Upper lobe of left lung (tissue), 6 donors: ENCODE data around the gene WDR49. TPM values are rescaled to one million over a fixed set of nuclear protein-coding genes. Genes with fewer than 3 reads are reported as not detected.

Experiments
- ATAC-seq, 2 donors: fragments of 200-7000 bp; cut with Tn5 transposase; one replicate each; pipeline ENCODE4 v1.9.1; 2022; ENCODE audit warnings: mild to moderate bottlenecking in 2 of 2, moderate library complexity in 2 of 2; ENCODE audit not compliant: low FRiP score in 2 of 2
- DNase-seq, 2 donors: peaks; one replicate each; pipeline ENCODE4 v3.0.0-alpha.2; 2019 to 2020
- H3K27ac ChIP-seq, 4 donors: fragments of 200-600 bp; sonication (generic); one replicate each; pipeline ENCODE4 v1.5.1; 2016 to 2019
- H3K27me3 ChIP-seq, 4 donors: fragments of 200-600 bp; sonication (generic); one replicate each; pipeline ENCODE4 v1.5.1; 2017 to 2019
- H3K36me3 ChIP-seq, 4 donors: fragments of 200-600 bp; sonication (generic); one replicate each; pipeline ENCODE4 v1.5.1; 2016 to 2019
- H3K4me1 ChIP-seq, 4 donors: fragments of 200-600 bp; sonication (generic); one replicate each; pipeline ENCODE4 v1.5.1; 2018 to 2019
- H3K4me3 ChIP-seq, 4 donors: fragments of 200-600 bp; sonication (generic); one replicate each; pipeline ENCODE4 v1.5.1; 2017 to 2019; ENCODE audit warnings: mild to moderate bottlenecking in 2 of 4, moderate library complexity in 1 of 4
- H3K9me3 ChIP-seq, 4 donors: fragments of 200-600 bp; sonication (generic); one replicate each; pipeline ENCODE4 v1.5.1; 2018 to 2019
- CTCF ChIP-seq, 6 experiments: fragments of 450-650 bp in 4 of 6; fragments of 200-600 bp in 2 of 6; sonication (generic) in 2 of 6; IDR thresholded peaks; one replicate each; pipeline ENCODE4 v1.5.1; 2016 to 2019; ENCODE audit warnings: antibody characterized with exemption in 6 of 6
- EP300 ChIP-seq, 4 donors: sonication (generic); formaldehyde crosslinking; IDR thresholded peaks; one replicate each; pipeline ENCODE4 v1.5.1; 2017; ENCODE audit warnings: antibody characterized with exemption in 4 of 4, control low read depth in 2 of 4
- POLR2A ChIP-seq, 4 donors: fragments of 450-650 bp; IDR thresholded peaks; one replicate each; pipeline ENCODE4 v1.5.1; 2016 to 2017; ENCODE audit warnings: antibody characterized with exemption in 4 of 4, mild to moderate bottlenecking in 2 of 4
- POLR2AphosphoS5 ChIP-seq, 2 donors: sonication (generic); formaldehyde crosslinking; IDR thresholded peaks; one replicate each; pipeline ENCODE4 v1.5.1; 2017; ENCODE audit warnings: antibody characterized with exemption in 2 of 2
- WGBS, 2 donors: methylation state at CpG; one replicate each; pipeline ENCODE4 v1.1.5; 2017 to 2018; 5-methylcytosine and 5-hydroxymethylcytosine counted together
- small RNA-seq, 4 donors: library from RNA; depleted of rRNA; stranded (forward); fragments of <200 nt; gene quantifications; one replicate each; pipeline ENCODE3, GENCODE V24; 2016
- total RNA-seq, 6 donors: library from RNA; depleted of rRNA in 4 of 6; stranded (reverse); fragments of >200 nt in 4 of 6; gene quantifications; one replicate each; pipeline versions ENCODE4 v1.1.0 to v1.2.1, GENCODE V29; 2016 to 2021
- donor health status: DM: no; HTN: no; CAD: no; lungs with moderate emphysema.
- donor health status: DM: no; HTN: yes; CAD: no; lungs with severe emphysema.

Gene WDR49
- total RNA-seq, 6 donors from 2014 or later: 2.6 to 37.3 (median 11.8) TPM

DNA sequence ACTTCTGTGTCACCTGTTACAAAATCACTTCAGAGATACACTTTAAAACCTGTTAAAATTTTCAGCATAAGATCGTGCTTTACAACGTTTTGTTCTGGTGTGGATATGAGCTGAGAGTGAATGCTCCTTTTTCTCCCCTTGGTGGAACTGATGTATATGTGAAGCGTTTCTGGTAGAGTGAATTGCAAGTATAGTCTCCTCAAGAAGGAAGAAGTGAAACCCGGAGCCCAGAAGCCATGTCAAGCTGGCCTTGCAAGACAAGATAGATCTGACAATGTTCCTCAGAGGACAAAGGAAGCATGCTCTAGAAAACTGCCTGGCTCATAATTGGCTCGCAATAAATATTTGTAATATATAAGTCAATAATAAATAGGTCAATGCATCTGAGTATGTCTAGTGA lies 203.5 kb downstream of the WDR49 start:
- DNase-seq (no peak), ATAC-seq (no peak)
- Histone ChIP-seq H3K4me3 (no peak overlapping the region), H3K27ac (no peak overlapping the region), H3K9me3 (no peaks in the 10 kb centered on the region), H3K36me3 (no peaks in the 10 kb centered on the region), H3K4me1 (no peaks in the 10 kb centered on the region), H3K27me3 (no peaks in the 10 kb centered on the region)
- WGBS, 2 donors: 71 to 82% methylated on average over 5 of the region's 5 CpGs
- TF ChIP-seq POLR2AphosphoS5 (IDR thresholded peaks at IDR 0.05): no peak
- TF ChIP-seq POLR2A (IDR thresholded peaks at IDR 0.05): no peak
- TF ChIP-seq CTCF (IDR thresholded peaks at IDR 0.05): no peak
- TF ChIP-seq EP300 (IDR thresholded peaks at IDR 0.05): no peak

- H3K9me3 ChIP-seq: no peaks in the 10 kb centered on the region
- H3K4me3 ChIP-seq: no peak overlapping the region
- ATAC-seq (no peak), DNase-seq (no peak)
- H3K36me3 ChIP-seq: no peaks in the 10 kb centered on the region
- H3K4me1 ChIP-seq: no peaks in the 10 kb centered on the region
- no peaks in the 10 kb centered on the region for H3K27me3 ChIP-seq
- no peak overlapping the region for H3K27ac ChIP-seq
- TF ChIP-seq CTCF (IDR thresholded peaks at IDR 0.05) (no peak), POLR2A (IDR thresholded peaks at IDR 0.05) (no peak), EP300 (IDR thresholded peaks at IDR 0.05) (no peak), POLR2AphosphoS5 (IDR thresholded peaks at IDR 0.05) (no peak)
Measured at GRCh38 chr3:167445491-167445890, 208.3 kb downstream of the WDR49 start.

GRCh38 chr3:167441256-167441655 lies 212.5 kb downstream of the WDR49 start:
- TF ChIP-seq CTCF (IDR thresholded peaks at IDR 0.05): no peak
- no peak for TF ChIP-seq POLR2AphosphoS5 (IDR thresholded peaks at IDR 0.05)
- no peak for TF ChIP-seq POLR2A (IDR thresholded peaks at IDR 0.05)
- TF ChIP-seq EP300 (IDR thresholded peaks at IDR 0.05): no peak
- H3K4me3 ChIP-seq: no peak overlapping the region
- 56 to 57% methylated on average over 2 of the region's 2 CpGs for WGBS, 2 donors
- H3K27ac ChIP-seq: no peak overlapping the region
- DNase-seq: no peak
- H3K9me3 ChIP-seq: no peaks in the 10 kb centered on the region
- no peaks in the 10 kb centered on the region for H3K4me1 ChIP-seq
- no peaks in the 10 kb centered on the region for H3K27me3 ChIP-seq
- H3K36me3 ChIP-seq: no peaks in the 10 kb centered on the region
- no peak for ATAC-seq

DNA sequence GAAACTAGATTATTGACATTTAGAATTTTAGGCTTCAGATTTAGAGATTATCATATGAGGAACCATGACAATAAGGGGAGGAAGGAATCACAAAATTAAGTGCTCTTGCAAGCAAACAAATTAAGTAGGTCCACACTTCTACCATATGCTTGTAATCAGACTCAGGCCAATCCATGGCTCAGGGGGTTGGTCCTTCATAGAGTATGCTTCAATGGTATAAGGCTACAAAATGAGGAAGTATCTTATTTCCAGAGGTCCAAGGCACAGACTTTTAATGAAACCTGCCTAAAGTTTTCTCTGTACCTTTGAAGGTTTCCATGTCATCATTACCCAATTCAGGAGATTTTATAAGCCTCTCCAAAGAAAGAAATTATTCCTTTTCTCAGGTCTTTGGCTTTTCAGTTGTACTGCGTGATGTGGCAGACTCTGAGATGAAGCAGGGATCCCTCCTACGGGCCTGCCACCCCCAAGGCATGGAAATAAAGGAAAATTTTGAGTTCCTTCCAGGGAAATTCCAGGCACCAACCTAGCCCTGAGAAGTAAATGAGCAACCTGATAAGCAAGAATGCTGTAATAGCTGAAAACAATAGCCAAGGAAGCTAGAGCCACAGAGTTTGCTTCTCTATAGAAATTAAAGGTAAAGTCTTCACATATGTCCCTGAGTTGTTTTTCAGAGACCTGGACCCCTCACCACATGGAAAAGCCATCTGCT lies 216.2 kb downstream of the WDR49 start:
- Histone ChIP-seq H3K27ac (no peak overlapping the region), H3K27me3 (no peaks in the 10 kb centered on the region), H3K4me3 (no peak overlapping the region), H3K36me3 (no peaks in the 10 kb centered on the region), H3K9me3 (no peaks in the 10 kb centered on the region), H3K4me1 (no peaks in the 10 kb centered on the region)
- ATAC-seq (no peak), DNase-seq (no peak)
- no peak for TF ChIP-seq POLR2AphosphoS5 (IDR thresholded peaks at IDR 0.05)
- TF ChIP-seq POLR2A (IDR thresholded peaks at IDR 0.05): no peak
- TF ChIP-seq EP300 (IDR thresholded peaks at IDR 0.05): no peak
- no peak for TF ChIP-seq CTCF (IDR thresholded peaks at IDR 0.05)
- 72 to 74% methylated on average over 2 of the region's 2 CpGs for WGBS, 2 donors

Small RNAs within 50 kb of the gene (small RNA-seq; reads per million reads assigned to genes)
- gene HMGN1P8: 0 reads per million in 4 donors

Other genes with a start within 250 kb of the WDR49 start
- gene SERPINI2, start 179.9 kb downstream of the WDR49 start, total RNA-seq: 10 to 100 TPM in 1 of 6 donors, 1 to 10 TPM in 3, under 1 TPM in 2; 0.67 to 28.1 (median 1.7) TPM
- 100 to 1,000 TPM in 1 of 6 donors, 10 to 100 TPM in 5; 38.8 to 115 (median 55.9) TPM for gene PDCD10, start 81.0 kb upstream of the WDR49 start, total RNA-seq
- gene SERPINI1, start 81.8 kb upstream of the WDR49 start, total RNA-seq: 1 to 10 TPM in 5 of 6 donors, under 1 TPM in 1; 0.89 to 7.9 (median 4.5) TPM